Left ventricle myocardium inferior (tissue), 1 donor: ENCODE data around the gene C1orf105. TPM values are rescaled to one million over a fixed set of nuclear protein-coding genes. Genes with fewer than 3 reads are reported as not detected.

Source experiments
- DNase-seq: peaks from one replicate; pipeline ENCODE4 v3.0.0-alpha.2; 2020
- H3K27ac ChIP-seq: fragments of 200-600 bp; replicated peaks from 2 replicates; pipeline ENCODE4 v1.8.0; 2021
- H3K27me3 ChIP-seq: fragments of 200-600 bp; 2 replicates; pipeline ENCODE4 v1.8.0; 2021; ENCODE audit warnings: low read depth
- H3K36me3 ChIP-seq: fragments of 200-600 bp; 2 replicates; pipeline ENCODE4 v1.8.0; 2021
- H3K4me1 ChIP-seq: fragments of 200-600 bp; 2 replicates; pipeline ENCODE4 v1.8.0; 2021
- H3K4me3 ChIP-seq: fragments of 200-600 bp; 2 replicates; pipeline ENCODE4 v1.8.0; 2021; ENCODE audit warnings: mild to moderate bottlenecking, moderate library complexity
- H3K9me3 ChIP-seq: fragments of 200-600 bp; replicated peaks from 2 replicates; pipeline ENCODE4 v1.8.0; 2021
- CTCF ChIP-seq: fragments of 200-600 bp; IDR thresholded peaks from 2 replicates; pipeline ENCODE4 v1.8.0; 2021; ENCODE audit warnings: antibody characterized with exemption, mild to moderate bottlenecking, borderline replicate concordance
- intact Hi-C: fragments of 100-400 bp; cut with micrococcal nuclease; formaldehyde crosslinking; loops from one replicate; pipeline ENCODE4 v1.11.0; 2022
- total RNA-seq: library from RNA; stranded (reverse); fragmentation: NEBNext Ultra II Directional; extraction: Animal tissue kit (Norgen Biotek cat#: 25700); gene quantifications from one replicate; pipeline ENCODE4 v1.2.1, GENCODE V29; 2021
- donor health status: DM: no; HTN: yes; CAD: no; lungs with severe emphysema.

Gene C1orf105
- total RNA-seq, 1 donor from 2014 or later = 8.5 TPM

- no peak for TF ChIP-seq CTCF
- H3K9me3 ChIP-seq = no peaks in the 10 kb centered on the region
- H3K27me3 ChIP-seq = no peaks in the 10 kb centered on the region
- peaks cover 12% of the 10 kb centered on the region for H3K4me1 ChIP-seq
- intact Hi-C loops = no loop called here
- H3K4me3 ChIP-seq = no peak overlapping the region
- no peak overlapping the region for H3K27ac ChIP-seq
- DNase-seq = no peak
- no peaks in the 10 kb centered on the region for H3K36me3 ChIP-seq
Observed at GRCh38 chr1:172497230-172497629, 76.7 kb downstream of the C1orf105 start.

- intact Hi-C loops = no loop called here
- Histone ChIP-seq H3K4me1 (peaks cover 12% of the 10 kb centered on the region), H3K27ac (no peak overlapping the region), H3K36me3 (no peaks in the 10 kb centered on the region), H3K9me3 (no peaks in the 10 kb centered on the region), H3K27me3 (no peaks in the 10 kb centered on the region), H3K4me3 (no peak overlapping the region)
- no peak for TF ChIP-seq CTCF
- DNase-seq = no peak
Observed at GRCh38 chr1:172498857-172499256, 78.4 kb downstream of the C1orf105 start.

GRCh38 chr1:172499636-172500141, 79.2 kb downstream of the C1orf105 start:
- Histone ChIP-seq H3K9me3 (no peaks in the 10 kb centered on the region), H3K27ac (no peak overlapping the region), H3K36me3 (no peaks in the 10 kb centered on the region), H3K27me3 (no peaks in the 10 kb centered on the region), H3K4me1 (peaks cover 12% of the 10 kb centered on the region), H3K4me3 (no peak overlapping the region)
- no peak for DNase-seq
- intact Hi-C loops = no loop called here
- TF ChIP-seq CTCF = no peak

GRCh38 chr1:172500207-172500606, 79.7 kb downstream of the C1orf105 start:
- Histone ChIP-seq H3K9me3 (no peaks in the 10 kb centered on the region), H3K36me3 (no peaks in the 10 kb centered on the region), H3K4me3 (no peak overlapping the region), H3K27me3 (no peaks in the 10 kb centered on the region), H3K4me1 (peaks cover 12% of the 10 kb centered on the region), H3K27ac (no peak overlapping the region)
- no peak for TF ChIP-seq CTCF
- intact Hi-C loops = no loop called here
- DNase-seq = no peak

GRCh38 chr1:172507741-172508140, 87.3 kb downstream of the C1orf105 start:
- no peak for DNase-seq
- H3K27ac ChIP-seq = no peak overlapping the region
- no peak for TF ChIP-seq CTCF
- H3K4me3 ChIP-seq = no peak overlapping the region
- no peaks in the 10 kb centered on the region for H3K27me3 ChIP-seq
- no peaks in the 10 kb centered on the region for H3K36me3 ChIP-seq
- intact Hi-C loops = no loop called here
- H3K4me1 ChIP-seq = no peaks in the 10 kb centered on the region
- H3K9me3 ChIP-seq = no peaks in the 10 kb centered on the region

- DNase-seq = no peak
- intact Hi-C loops = no loop called here
- Histone ChIP-seq H3K36me3 (no peaks in the 10 kb centered on the region), H3K9me3 (no peaks in the 10 kb centered on the region), H3K27ac (no peak overlapping the region), H3K4me3 (no peak overlapping the region), H3K4me1 (no peaks in the 10 kb centered on the region), H3K27me3 (no peaks in the 10 kb centered on the region)
- TF ChIP-seq CTCF = no peak
Observed at GRCh38 chr1:172510479-172510878, 90.0 kb downstream of the C1orf105 start.
